HepG2 (cell line): ENCODE measurements around the gene ACKR3. TPM values are rescaled to one million over a fixed set of nuclear protein-coding genes. Genes with fewer than 3 reads are reported as not detected.

ENCODE experiments used
- ATAC-seq: fragments of 200-7000 bp; cut with Tn5 transposase; 3 replicates; pipeline ENCODE4 v1.9.1; 2020; ENCODE audit warnings: mild to moderate bottlenecking, moderate library complexity
- BruUV-seq: library from RNA; stranded (reverse); fragments of 400-500 nt; replicated peaks from 2 replicates; lab custom pipeline; 2021; lab: Mats Ljungman, UMichigan
- CTCF ChIA-PET: fragments of 300-600 bp; formaldehyde crosslinking; extraction: SDS; loops from one replicate; lab custom pipeline; 2021; ENCODE audit warnings: low total read pairs, inconsistent platforms, low intra/inter-chr PET ratio; lab: Yijun Ruan, JAX
- POLR2A ChIA-PET: fragments of 350-600 bp; sonication (Branson Sonifier 250); formaldehyde crosslinking; loops from one replicate; lab custom pipeline; 2020; ENCODE audit warnings: antibody characterized with exemption, inconsistent platforms; lab: Yijun Ruan, JAX
- DNase-seq: peaks from one replicate; pipeline ENCODE4 v3.0.0-alpha.2; 2015; ENCODE audit warnings: low spot score
- FAIRE-seq: peaks from 3 replicates; lab custom pipeline; 2011; peaks lifted over from hg19 to GRCh38; lab: Jason Lieb, UNC
- H2AFZ ChIP-seq: one replicate; pipeline ENCODE4 v1.6.1; 2011; ENCODE audit warnings: low read length, inconsistent platforms
- H3K27ac ChIP-seq: fragments of 300-600 bp; 3 replicates; pipeline ENCODE4 v1.8.0; 2011; ENCODE audit warnings: mixed run types, mild to moderate bottlenecking, mixed read lengths, low read length, inconsistent platforms; ENCODE audit not compliant: insufficient read depth; ENCODE audit errors: extremely low read length
- H3K27me3 ChIP-seq, 2 experiments: fragments of 200-600 bp in 1 of 2; 2 replicates in 1 of 2; 3 replicates in 1 of 2; pipeline versions ENCODE4 v1.6.0 to v1.8.0; 2011; ENCODE audit warnings: low read length in 2 of 2, mild to moderate bottlenecking in 2 of 2, moderate library complexity in 2 of 2, inconsistent platforms in 1 of 2; ENCODE audit not compliant: insufficient read depth in 2 of 2, control insufficient read depth in 1 of 2
- H3K36me3 ChIP-seq, 2 experiments: fragments of 200-600 bp in 1 of 2; replicated peaks in 1 of 2; 2 replicates in 1 of 2; 3 replicates in 1 of 2; pipeline versions ENCODE4 v1.5.1 to v1.8.0; 2011; ENCODE audit warnings: low read length in 2 of 2, inconsistent platforms in 1 of 2; ENCODE audit not compliant: insufficient read depth in 2 of 2, control insufficient read depth in 1 of 2
- H3K4me1 ChIP-seq: 2 replicates; pipeline ENCODE4 v1.5.1; 2012; ENCODE audit warnings: low read length, inconsistent platforms; ENCODE audit not compliant: insufficient read depth
- H3K4me2 ChIP-seq: 2 replicates; pipeline ENCODE4 v1.6.0; 2011; ENCODE audit warnings: low read depth, low read length, inconsistent platforms
- H3K4me3 ChIP-seq, 3 experiments: fragments of 200-600 bp in 1 of 3; sonication (generic), shearing (Covaris generic) in 1 of 3; replicated peaks in 1 of 3; 2 replicates each; pipeline ENCODE4 v1.5.1; 2011 to 2016; ENCODE audit warnings: low read length in 3 of 3, inconsistent platforms in 2 of 3, low read depth in 2 of 3, mild to moderate bottlenecking in 2 of 3, control low read depth in 1 of 3, mixed read lengths in 1 of 3; ENCODE audit not compliant: insufficient read depth in 1 of 3
- H3K79me2 ChIP-seq: one replicate; pipeline ENCODE4 v1.6.1; 2011; ENCODE audit warnings: low read length, inconsistent platforms; ENCODE audit not compliant: insufficient read depth
- H3K9ac ChIP-seq: 2 replicates; pipeline ENCODE4 v1.6.0; 2011; ENCODE audit warnings: mild to moderate bottlenecking, low read depth, low read length, inconsistent platforms; ENCODE audit not compliant: insufficient read depth
- H3K9me3 ChIP-seq: 2 replicates; pipeline ENCODE4 v1.5.1; 2012; ENCODE audit warnings: mild to moderate bottlenecking, low read length
- H4K20me1 ChIP-seq: 2 replicates; pipeline ENCODE4 v1.6.0; 2011; ENCODE audit warnings: inconsistent platforms, mild to moderate bottlenecking, low read length, moderate library complexity; ENCODE audit not compliant: insufficient read depth
- HDAC1 ChIP-seq: sonication (generic); formaldehyde crosslinking; IDR thresholded peaks from 2 replicates; pipeline ENCODE4 v1.5.1; 2020; ENCODE audit warnings: mild to moderate bottlenecking, missing genetic modification reagents
- HNRNPK ChIP-seq: fragments of 200-400 bp; formaldehyde crosslinking; IDR thresholded peaks from 2 replicates; pipeline ENCODE4 v1.6.1; 2018; ENCODE audit warnings: low read length, low read depth, moderate library complexity, mild to moderate bottlenecking; ENCODE audit not compliant: poor library complexity, severe bottlenecking
- RBM22 ChIP-seq: fragments of 200-400 bp; formaldehyde crosslinking; optimal IDR thresholded peaks from 2 replicates; pipeline ENCODE3; 2017; ENCODE audit warnings: mild to moderate bottlenecking, low read length, moderate library complexity
- RELA ChIP-seq: sonication (generic); formaldehyde crosslinking; IDR thresholded peaks from 2 replicates; pipeline ENCODE4 v1.4.0; 2020; ENCODE audit warnings: missing genetic modification reagents
- SAFB2 ChIP-seq: sonication (generic); formaldehyde crosslinking; IDR thresholded peaks from 2 replicates; pipeline ENCODE4 v1.5.1; 2020; ENCODE audit warnings: missing genetic modification reagents, low read depth, mild to moderate bottlenecking, borderline replicate concordance
- SATB2 ChIP-seq: sonication (generic); formaldehyde crosslinking; IDR thresholded peaks from 2 replicates; pipeline ENCODE4 v1.5.0; 2020; ENCODE audit warnings: missing genetic modification reagents
- ZNF616 ChIP-seq: sonication (generic); formaldehyde crosslinking; IDR thresholded peaks from 2 replicates; pipeline ENCODE4 v1.5.0; 2020; ENCODE audit warnings: low read depth, mild to moderate bottlenecking, missing genetic modification reagents
- WGBS: methylation state at CpG from one replicate; pipeline ENCODE4 v1.1.6; 2017; ENCODE audit warnings: low lambda C conversion rate; 5-methylcytosine and 5-hydroxymethylcytosine counted together
- in situ Hi-C: cut with HindIII; loops from 2 replicates; pipeline ENCODE4 v1.10.0; 2017; ENCODE audit warnings: low pct_unique_long_range_greater_than_20kb; ENCODE audit not compliant: extremely low pct_ligation_motif_present
- intact Hi-C: fragments of 100-400 bp; cut with micrococcal nuclease; formaldehyde crosslinking; loops from one replicate; pipeline ENCODE4 v1.10.0; 2022; ENCODE audit not compliant: unreplicated experiment
- polyA plus RNA-seq, 8 experiments: library from polyadenylated mRNA; depleted of rRNA in 3 of 8; stranded (reverse) in 7 of 8; unstranded in 1 of 8; fragments of >200 nt; fragmentation: Illumina TruSeq in 4 of 8; extraction: Trizol in 4 of 8; gene quantifications; 2 replicates each; pipeline versions ENCODE4 v1.2.1 to v1.2.3, GENCODE V29; 2011 to 2016; ENCODE audit warnings: low read depth in 4 of 8, missing spikeins in 1 of 8, mixed read lengths in 1 of 8; ENCODE audit not compliant: insufficient read depth in 1 of 8
- total RNA-seq, 5 experiments: library from RNA; depleted of rRNA; stranded (reverse); fragments of >200 nt; fragmentation: Illumina TruSeq; extraction: Trizol; gene quantifications; 2 replicates each; pipeline ENCODE4 v1.2.3, GENCODE V29; 2016; ENCODE audit warnings: low read depth in 1 of 5
- TF ChIP-seq, protein P1 (sequence below), 2 experiments: fragments of 450-650 bp in 1 of 2; sonication (generic) in 1 of 2; formaldehyde crosslinking; IDR thresholded peaks; 2 replicates each; pipeline versions ENCODE4 v1.5.0 to v1.8.0; 2020 to 2022; ENCODE audit warnings: mild to moderate bottlenecking in 1 of 2, missing genetic modification reagents in 1 of 2
- TF ChIP-seq, protein P2 (sequence below): sonication (generic); formaldehyde crosslinking; IDR thresholded peaks from 2 replicates; pipeline ENCODE4 v1.9.0; 2021; ENCODE audit warnings: missing genetic modification reagents, borderline replicate concordance
- TF ChIP-seq, protein P3 (sequence below): sonication (generic); formaldehyde crosslinking; conservative IDR thresholded peaks from 2 replicates; pipeline ENCODE4 v1.5.0; 2020; ENCODE audit warnings: missing genetic modification reagents

ACKR3 gene
- total and polyA plus RNA-seq, 2 of the 13 experiments (the other 11 are each of a cell fraction or from before 2014, with no cell fraction given) = not detected

DNA sequence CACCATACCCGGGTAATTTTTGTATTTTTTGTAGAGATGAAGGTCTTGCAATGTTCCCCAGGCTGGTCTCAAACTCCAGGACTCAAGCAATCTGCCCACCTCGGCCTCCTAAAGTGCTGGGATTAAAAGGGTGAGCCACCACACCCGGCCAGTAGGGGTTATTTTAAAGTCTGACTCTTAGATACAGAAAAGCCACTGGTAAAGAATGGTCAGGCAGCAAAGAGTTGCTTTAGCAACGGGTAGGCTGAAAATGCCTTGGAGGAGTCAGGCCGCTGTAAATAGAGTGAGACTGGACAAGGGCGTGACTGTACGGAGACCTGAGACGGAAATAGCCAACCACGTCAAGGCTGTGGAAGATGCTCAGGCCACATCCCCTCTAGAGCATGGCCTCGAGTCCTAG is 54.2 kb downstream of the ACKR3 start:
- 39% methylated on average over 10 of the region's 10 CpGs for WGBS
- no peak overlapping the region for H3K4me2 ChIP-seq
- no peaks in the 10 kb centered on the region for H4K20me1 ChIP-seq
- no peak overlapping the region for H3K4me3 ChIP-seq
- no peaks in the 10 kb centered on the region for H3K4me1 ChIP-seq
- H3K27me3 ChIP-seq = peaks cover 2 to 48% of the 10 kb centered on the region in 2 experiments; a peak in 4 of 5 replicates
- in situ Hi-C loops (no loop called here), intact Hi-C loops (no loop called here)
- H3K79me2 ChIP-seq = no peaks in the 10 kb centered on the region
- no peaks in the 10 kb centered on the region for H3K9me3 ChIP-seq
- POLR2A ChIA-PET = no interaction called here
- CTCF ChIA-PET = no interaction called here
- no peaks in the 10 kb centered on the region for H3K36me3 ChIP-seq
- BruUV-seq = no TSS peak
- FAIRE-seq = no peak
- no peak overlapping the region for H2AFZ ChIP-seq
- no peak for DNase-seq
- TF ChIP-seq ZNF616 (CRISPR knock-in tag) = no peak
- no peak for TF ChIP-seq RBM22
- TF ChIP-seq, protein P1, sequence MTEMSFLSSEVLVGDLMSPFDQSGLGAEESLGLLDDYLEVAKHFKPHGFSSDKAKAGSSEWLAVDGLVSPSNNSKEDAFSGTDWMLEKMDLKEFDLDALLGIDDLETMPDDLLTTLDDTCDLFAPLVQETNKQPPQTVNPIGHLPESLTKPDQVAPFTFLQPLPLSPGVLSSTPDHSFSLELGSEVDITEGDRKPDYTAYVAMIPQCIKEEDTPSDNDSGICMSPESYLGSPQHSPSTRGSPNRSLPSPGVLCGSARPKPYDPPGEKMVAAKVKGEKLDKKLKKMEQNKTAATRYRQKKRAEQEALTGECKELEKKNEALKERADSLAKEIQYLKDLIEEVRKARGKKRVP (CRISPR knock-in tag; IDR thresholded peaks at IDR 0.05) = no peak
- TF ChIP-seq RELA = no peak
- no peak for TF ChIP-seq SATB2 (CRISPR knock-in tag)
- TF ChIP-seq HNRNPK = no peak
- TF ChIP-seq, protein P2, sequence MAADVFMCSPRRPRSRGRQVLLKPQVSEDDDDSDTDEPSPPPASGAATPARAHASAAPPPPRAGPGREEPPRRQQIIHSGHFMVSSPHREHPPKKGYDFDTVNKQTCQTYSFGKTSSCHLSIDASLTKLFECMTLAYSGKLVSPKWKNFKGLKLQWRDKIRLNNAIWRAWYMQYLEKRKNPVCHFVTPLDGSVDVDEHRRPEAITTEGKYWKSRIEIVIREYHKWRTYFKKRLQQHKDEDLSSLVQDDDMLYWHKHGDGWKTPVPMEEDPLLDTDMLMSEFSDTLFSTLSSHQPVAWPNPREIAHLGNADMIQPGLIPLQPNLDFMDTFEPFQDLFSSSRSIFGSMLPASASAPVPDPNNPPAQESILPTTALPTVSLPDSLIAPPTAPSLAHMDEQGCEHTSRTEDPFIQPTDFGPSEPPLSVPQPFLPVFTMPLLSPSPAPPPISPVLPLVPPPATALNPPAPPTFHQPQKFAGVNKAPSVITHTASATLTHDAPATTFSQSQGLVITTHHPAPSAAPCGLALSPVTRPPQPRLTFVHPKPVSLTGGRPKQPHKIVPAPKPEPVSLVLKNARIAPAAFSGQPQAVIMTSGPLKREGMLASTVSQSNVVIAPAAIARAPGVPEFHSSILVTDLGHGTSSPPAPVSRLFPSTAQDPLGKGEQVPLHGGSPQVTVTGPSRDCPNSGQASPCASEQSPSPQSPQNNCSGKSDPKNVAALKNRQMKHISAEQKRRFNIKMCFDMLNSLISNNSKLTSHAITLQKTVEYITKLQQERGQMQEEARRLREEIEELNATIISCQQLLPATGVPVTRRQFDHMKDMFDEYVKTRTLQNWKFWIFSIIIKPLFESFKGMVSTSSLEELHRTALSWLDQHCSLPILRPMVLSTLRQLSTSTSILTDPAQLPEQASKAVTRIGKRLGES (CRISPR knock-in tag) = no peak
- no peak for TF ChIP-seq SAFB2
- TF ChIP-seq, protein P3, sequence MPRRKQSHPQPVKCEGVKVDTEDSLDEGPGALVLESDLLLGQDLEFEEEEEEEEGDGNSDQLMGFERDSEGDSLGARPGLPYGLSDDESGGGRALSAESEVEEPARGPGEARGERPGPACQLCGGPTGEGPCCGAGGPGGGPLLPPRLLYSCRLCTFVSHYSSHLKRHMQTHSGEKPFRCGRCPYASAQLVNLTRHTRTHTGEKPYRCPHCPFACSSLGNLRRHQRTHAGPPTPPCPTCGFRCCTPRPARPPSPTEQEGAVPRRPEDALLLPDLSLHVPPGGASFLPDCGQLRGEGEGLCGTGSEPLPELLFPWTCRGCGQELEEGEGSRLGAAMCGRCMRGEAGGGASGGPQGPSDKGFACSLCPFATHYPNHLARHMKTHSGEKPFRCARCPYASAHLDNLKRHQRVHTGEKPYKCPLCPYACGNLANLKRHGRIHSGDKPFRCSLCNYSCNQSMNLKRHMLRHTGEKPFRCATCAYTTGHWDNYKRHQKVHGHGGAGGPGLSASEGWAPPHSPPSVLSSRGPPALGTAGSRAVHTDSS (CRISPR knock-in tag) = no peak
- no peak for TF ChIP-seq HDAC1 (CRISPR knock-in tag)
- H3K27ac ChIP-seq = no peak overlapping the region
- no peak overlapping the region for H3K9ac ChIP-seq
- no peak for ATAC-seq
